SK-N-SH (cell line): ENCODE data around the gene CDK5. TPM values are rescaled to one million over a fixed set of nuclear protein-coding genes. Genes with fewer than 3 reads are reported as not detected.

Experiments used
- CTCF ChIA-PET: fragments of 300-600, 350-600 bp; formaldehyde crosslinking; extraction: SDS; loops from one replicate; lab custom pipeline; 2021; lab: Yijun Ruan, JAX
- POLR2A ChIA-PET: fragments of 350-600 bp; sonication (Branson Sonifier 250); formaldehyde crosslinking; extraction: SDS; loops from one replicate; lab custom pipeline; 2020; ENCODE audit warnings: antibody characterized with exemption, inconsistent platforms; lab: Yijun Ruan, JAX
- DNase-seq: peaks from one replicate; pipeline ENCODE4 v3.0.0; 2012
- H2AFZ ChIP-seq: fragments of 200-600 bp; sonication (generic); 2 replicates; pipeline ENCODE4 v1.8.1; 2016; ENCODE audit warnings: antibody characterized with exemption, mild to moderate bottlenecking, low read depth
- H3F3A ChIP-seq: fragments of 200-600 bp; sonication (generic); replicated peaks from 2 replicates; pipeline ENCODE3; 2016; ENCODE audit warnings: antibody characterized with exemption, mild to moderate bottlenecking; ENCODE audit not compliant: insufficient read depth
- H3K27ac ChIP-seq, 2 experiments: fragments of 200-500 bp in 1 of 2; fragments of 200-600 bp in 1 of 2; sonication (Bioruptor generic) in 1 of 2; sonication (generic), shearing (Covaris generic) in 1 of 2; 2 replicates each; pipeline versions ENCODE4 v1.5.1 to v1.6.1; 2014 to 2016; ENCODE audit warnings: low read depth in 2 of 2, inconsistent platforms in 1 of 2, low read length in 1 of 2, mild to moderate bottlenecking in 1 of 2, mixed read lengths in 1 of 2
- H3K27me3 ChIP-seq: fragments of 200-600 bp; sonication (generic), shearing (Covaris generic); 2 replicates; pipeline ENCODE4 v1.6.1; 2016; ENCODE audit warnings: mixed run types; ENCODE audit not compliant: insufficient read depth
- H3K36me3 ChIP-seq, 2 experiments: fragments of 200-500 bp in 1 of 2; fragments of 200-600 bp in 1 of 2; sonication (Bioruptor generic) in 1 of 2; sonication (generic) in 1 of 2; replicated peaks in 1 of 2; 2 replicates each; pipeline versions ENCODE3 to v1.5.1; 2014 to 2016; ENCODE audit warnings: low read length in 1 of 2, mild to moderate bottlenecking in 1 of 2; ENCODE audit not compliant: insufficient read depth in 2 of 2, control insufficient read depth in 1 of 2
- H3K4me1 ChIP-seq, 2 experiments: fragments of 200-500 bp in 1 of 2; fragments of 200-600 bp in 1 of 2; sonication (Bioruptor generic) in 1 of 2; sonication (generic), shearing (Covaris generic) in 1 of 2; 2 replicates each; pipeline versions ENCODE4 v1.5.1 to v1.6.1; 2014 to 2016; ENCODE audit warnings: low read depth in 1 of 2, low read length in 1 of 2, mixed run types in 1 of 2; ENCODE audit not compliant: insufficient read depth in 2 of 2, control insufficient read depth in 1 of 2
- H3K4me2 ChIP-seq: fragments of 200-600 bp; sonication (generic), shearing (Covaris generic); 2 replicates; pipeline ENCODE4 v1.6.1; 2017; ENCODE audit warnings: mixed run types
- H3K4me3 ChIP-seq, 2 experiments: fragments of 200-500 bp in 1 of 2; fragments of 200-600 bp in 1 of 2; sonication (Bioruptor generic) in 1 of 2; sonication (generic), shearing (Covaris generic) in 1 of 2; 2 replicates each; pipeline versions ENCODE4 v1.5.1 to v1.8.1; 2014 to 2016; ENCODE audit warnings: low read depth in 2 of 2, inconsistent platforms in 1 of 2, low read length in 1 of 2, mild to moderate bottlenecking in 1 of 2, mixed read lengths in 1 of 2, moderate library complexity in 1 of 2
- H3K79me2 ChIP-seq: fragments of 200-600 bp; sonication (generic); 2 replicates; pipeline ENCODE4 v1.8.1; 2017; ENCODE audit warnings: mild to moderate bottlenecking; ENCODE audit not compliant: insufficient read depth
- H3K9ac ChIP-seq: fragments of 200-600 bp; sonication (generic); 2 replicates; pipeline ENCODE4 v1.6.1; 2017; ENCODE audit warnings: mixed run types
- H3K9me2 ChIP-seq: fragments of 200-600 bp; sonication (generic); 2 replicates; pipeline ENCODE4 v1.6.1; 2017; ENCODE audit warnings: mixed run types
- H3K9me3 ChIP-seq: fragments of 200-600 bp; sonication (generic); 2 replicates; pipeline ENCODE4 v1.6.1; 2017; ENCODE audit warnings: mixed run types, mild to moderate bottlenecking, moderate library complexity
- H4K20me1 ChIP-seq: fragments of 200-600 bp; sonication (generic); 2 replicates; pipeline ENCODE4 v1.6.1; 2017; ENCODE audit warnings: mild to moderate bottlenecking, mixed run types; ENCODE audit not compliant: insufficient read depth
- ELF1 ChIP-seq: IDR thresholded peaks from 2 replicates; pipeline ENCODE4 v1.4.0; 2012
- FOSL2 ChIP-seq: IDR thresholded peaks from 2 replicates; pipeline ENCODE4 v1.4.0; 2012; ENCODE audit warnings: low read depth, mild to moderate bottlenecking, moderate library complexity, borderline replicate concordance
- NRF1 ChIP-seq: IDR thresholded peaks from 2 replicates; pipeline ENCODE4 v1.6.1; 2012; ENCODE audit warnings: low read depth, mild to moderate bottlenecking, low read length
- POLR2AphosphoS5 ChIP-seq: IDR thresholded peaks from 2 replicates; pipeline ENCODE4 v1.6.1; 2012; ENCODE audit warnings: low read depth, low read length
- RAD21 ChIP-seq: IDR thresholded peaks from 2 replicates; pipeline ENCODE4 v1.6.1; 2012; ENCODE audit warnings: mild to moderate bottlenecking, low read length
- RXRA ChIP-seq: IDR thresholded peaks from 2 replicates; pipeline ENCODE4 v1.4.0; 2012; ENCODE audit warnings: low read depth, mild to moderate bottlenecking, borderline replicate concordance
- SIN3A ChIP-seq: IDR thresholded peaks from 2 replicates; pipeline ENCODE4 v1.6.1; 2012; ENCODE audit warnings: low read depth, mild to moderate bottlenecking, low read length, moderate library complexity, borderline replicate concordance
- SMC3 ChIP-seq: IDR thresholded peaks from 2 replicates; pipeline ENCODE4 v1.6.1; 2012; ENCODE audit warnings: low read depth, low read length, improper control_type of control experiment
- TAF1 ChIP-seq: IDR thresholded peaks from 2 replicates; pipeline ENCODE4 v1.6.1; 2012; ENCODE audit warnings: low read depth, mild to moderate bottlenecking, low read length, moderate library complexity, borderline replicate concordance
- WGBS: methylation state at CpG from one replicate; pipeline ENCODE4 v1.1.6; 2017; ENCODE audit warnings: low lambda C conversion rate; 5-methylcytosine and 5-hydroxymethylcytosine counted together
- polyA plus RNA-seq, 3 experiments: library from polyadenylated mRNA; depleted of rRNA; stranded (reverse); fragments of >200 nt; gene quantifications; 2 replicates each; pipeline ENCODE4 v1.2.3, GENCODE V29; 2012
- TF ChIP-seq, protein P1 (sequence below): fragments of 200-600 bp; sonication (generic); IDR thresholded peaks from 2 replicates; pipeline ENCODE4 v1.6.1; 2017; ENCODE audit warnings: antibody characterized with exemption, mild to moderate bottlenecking, moderate library complexity
- TF ChIP-seq, protein P2 (sequence below): IDR thresholded peaks from 2 replicates; pipeline ENCODE4 v1.4.0; 2012; ENCODE audit warnings: low read depth
- TF ChIP-seq, protein P3 (sequence below): IDR thresholded peaks from 2 replicates; pipeline ENCODE4 v1.4.0; 2012; ENCODE audit warnings: low read depth, borderline replicate concordance
- TF ChIP-seq, protein P4 (sequence below): IDR thresholded peaks from 2 replicates; pipeline ENCODE4 v1.4.0; 2012; ENCODE audit warnings: low read depth, borderline replicate concordance
- TF ChIP-seq, protein P5 (sequence below): IDR thresholded peaks from 2 replicates; pipeline ENCODE4 v1.6.1; 2012; ENCODE audit warnings: mild to moderate bottlenecking, low read depth, low read length, moderate library complexity

CDK5 gene
- polyA plus RNA-seq, 1 of the 3 experiments (the other 2 are of a cell fraction), result 125 TPM

DNA sequence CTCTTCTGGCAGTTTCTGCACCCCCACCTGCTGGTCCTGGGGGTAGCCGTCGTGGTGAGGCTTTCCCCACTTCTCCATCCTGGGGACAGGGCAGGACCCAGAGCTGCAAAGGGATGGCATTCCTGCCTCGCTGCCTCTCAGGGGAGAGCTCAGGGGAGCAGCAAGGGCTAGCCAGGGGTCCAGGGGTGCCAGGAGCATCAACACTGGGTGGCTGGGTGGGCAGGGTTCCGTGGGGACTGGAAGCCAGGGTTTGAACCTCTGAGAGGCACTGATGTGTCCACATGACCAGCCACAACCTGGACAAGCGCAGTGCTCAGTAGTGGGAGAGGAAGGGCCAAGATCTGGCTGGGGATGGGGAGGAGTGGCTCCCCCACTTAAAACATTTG, 23.8 kb downstream of the CDK5 start:
- Histone ChIP-seq H3K27me3 (no peaks in the 10 kb centered on the region), H3K4me2 (no peak overlapping the region), H3K79me2 (peaks cover 42% of the 10 kb centered on the region), H3K9ac (no peak overlapping the region), H3F3A (peaks cover 16% of the 10 kb centered on the region), H2AFZ (no peak overlapping the region), H4K20me1 (no peaks in the 10 kb centered on the region), H3K9me2 (no peaks in the 10 kb centered on the region), H3K27ac (no peak overlapping the region), H3K4me3 (no peak overlapping the region), H3K36me3 (peaks cover 12 to 52% of the 10 kb centered on the region in 2 experiments), H3K9me3 (no peaks in the 10 kb centered on the region), H3K4me1 (peaks cover 7 to 22% of the 10 kb centered on the region in 2 experiments)
- no peak for TF ChIP-seq RXRA
- TF ChIP-seq SMC3, result no peak
- TF ChIP-seq ELF1, result no peak
- TF ChIP-seq NRF1, result no peak
- TF ChIP-seq, protein P1, sequence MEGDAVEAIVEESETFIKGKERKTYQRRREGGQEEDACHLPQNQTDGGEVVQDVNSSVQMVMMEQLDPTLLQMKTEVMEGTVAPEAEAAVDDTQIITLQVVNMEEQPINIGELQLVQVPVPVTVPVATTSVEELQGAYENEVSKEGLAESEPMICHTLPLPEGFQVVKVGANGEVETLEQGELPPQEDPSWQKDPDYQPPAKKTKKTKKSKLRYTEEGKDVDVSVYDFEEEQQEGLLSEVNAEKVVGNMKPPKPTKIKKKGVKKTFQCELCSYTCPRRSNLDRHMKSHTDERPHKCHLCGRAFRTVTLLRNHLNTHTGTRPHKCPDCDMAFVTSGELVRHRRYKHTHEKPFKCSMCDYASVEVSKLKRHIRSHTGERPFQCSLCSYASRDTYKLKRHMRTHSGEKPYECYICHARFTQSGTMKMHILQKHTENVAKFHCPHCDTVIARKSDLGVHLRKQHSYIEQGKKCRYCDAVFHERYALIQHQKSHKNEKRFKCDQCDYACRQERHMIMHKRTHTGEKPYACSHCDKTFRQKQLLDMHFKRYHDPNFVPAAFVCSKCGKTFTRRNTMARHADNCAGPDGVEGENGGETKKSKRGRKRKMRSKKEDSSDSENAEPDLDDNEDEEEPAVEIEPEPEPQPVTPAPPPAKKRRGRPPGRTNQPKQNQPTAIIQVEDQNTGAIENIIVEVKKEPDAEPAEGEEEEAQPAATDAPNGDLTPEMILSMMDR, result no peak
- TF ChIP-seq, protein P2, sequence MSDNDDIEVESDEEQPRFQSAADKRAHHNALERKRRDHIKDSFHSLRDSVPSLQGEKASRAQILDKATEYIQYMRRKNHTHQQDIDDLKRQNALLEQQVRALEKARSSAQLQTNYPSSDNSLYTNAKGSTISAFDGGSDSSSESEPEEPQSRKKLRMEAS, result no peak
- TF ChIP-seq, protein P3, sequence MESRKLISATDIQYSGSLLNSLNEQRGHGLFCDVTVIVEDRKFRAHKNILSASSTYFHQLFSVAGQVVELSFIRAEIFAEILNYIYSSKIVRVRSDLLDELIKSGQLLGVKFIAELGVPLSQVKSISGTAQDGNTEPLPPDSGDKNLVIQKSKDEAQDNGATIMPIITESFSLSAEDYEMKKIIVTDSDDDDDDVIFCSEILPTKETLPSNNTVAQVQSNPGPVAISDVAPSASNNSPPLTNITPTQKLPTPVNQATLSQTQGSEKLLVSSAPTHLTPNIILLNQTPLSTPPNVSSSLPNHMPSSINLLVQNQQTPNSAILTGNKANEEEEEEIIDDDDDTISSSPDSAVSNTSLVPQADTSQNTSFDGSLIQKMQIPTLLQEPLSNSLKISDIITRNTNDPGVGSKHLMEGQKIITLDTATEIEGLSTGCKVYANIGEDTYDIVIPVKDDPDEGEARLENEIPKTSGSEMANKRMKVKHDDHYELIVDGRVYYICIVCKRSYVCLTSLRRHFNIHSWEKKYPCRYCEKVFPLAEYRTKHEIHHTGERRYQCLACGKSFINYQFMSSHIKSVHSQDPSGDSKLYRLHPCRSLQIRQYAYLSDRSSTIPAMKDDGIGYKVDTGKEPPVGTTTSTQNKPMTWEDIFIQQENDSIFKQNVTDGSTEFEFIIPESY, result no peak
- TF ChIP-seq, protein P4, sequence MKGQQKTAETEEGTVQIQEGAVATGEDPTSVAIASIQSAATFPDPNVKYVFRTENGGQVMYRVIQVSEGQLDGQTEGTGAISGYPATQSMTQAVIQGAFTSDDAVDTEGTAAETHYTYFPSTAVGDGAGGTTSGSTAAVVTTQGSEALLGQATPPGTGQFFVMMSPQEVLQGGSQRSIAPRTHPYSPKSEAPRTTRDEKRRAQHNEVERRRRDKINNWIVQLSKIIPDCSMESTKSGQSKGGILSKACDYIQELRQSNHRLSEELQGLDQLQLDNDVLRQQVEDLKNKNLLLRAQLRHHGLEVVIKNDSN, result no peak
- TF ChIP-seq, protein P5, sequence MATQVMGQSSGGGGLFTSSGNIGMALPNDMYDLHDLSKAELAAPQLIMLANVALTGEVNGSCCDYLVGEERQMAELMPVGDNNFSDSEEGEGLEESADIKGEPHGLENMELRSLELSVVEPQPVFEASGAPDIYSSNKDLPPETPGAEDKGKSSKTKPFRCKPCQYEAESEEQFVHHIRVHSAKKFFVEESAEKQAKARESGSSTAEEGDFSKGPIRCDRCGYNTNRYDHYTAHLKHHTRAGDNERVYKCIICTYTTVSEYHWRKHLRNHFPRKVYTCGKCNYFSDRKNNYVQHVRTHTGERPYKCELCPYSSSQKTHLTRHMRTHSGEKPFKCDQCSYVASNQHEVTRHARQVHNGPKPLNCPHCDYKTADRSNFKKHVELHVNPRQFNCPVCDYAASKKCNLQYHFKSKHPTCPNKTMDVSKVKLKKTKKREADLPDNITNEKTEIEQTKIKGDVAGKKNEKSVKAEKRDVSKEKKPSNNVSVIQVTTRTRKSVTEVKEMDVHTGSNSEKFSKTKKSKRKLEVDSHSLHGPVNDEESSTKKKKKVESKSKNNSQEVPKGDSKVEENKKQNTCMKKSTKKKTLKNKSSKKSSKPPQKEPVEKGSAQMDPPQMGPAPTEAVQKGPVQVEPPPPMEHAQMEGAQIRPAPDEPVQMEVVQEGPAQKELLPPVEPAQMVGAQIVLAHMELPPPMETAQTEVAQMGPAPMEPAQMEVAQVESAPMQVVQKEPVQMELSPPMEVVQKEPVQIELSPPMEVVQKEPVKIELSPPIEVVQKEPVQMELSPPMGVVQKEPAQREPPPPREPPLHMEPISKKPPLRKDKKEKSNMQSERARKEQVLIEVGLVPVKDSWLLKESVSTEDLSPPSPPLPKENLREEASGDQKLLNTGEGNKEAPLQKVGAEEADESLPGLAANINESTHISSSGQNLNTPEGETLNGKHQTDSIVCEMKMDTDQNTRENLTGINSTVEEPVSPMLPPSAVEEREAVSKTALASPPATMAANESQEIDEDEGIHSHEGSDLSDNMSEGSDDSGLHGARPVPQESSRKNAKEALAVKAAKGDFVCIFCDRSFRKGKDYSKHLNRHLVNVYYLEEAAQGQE, result no peak
- no peak for TF ChIP-seq TAF1
- TF ChIP-seq RAD21, result no peak
- no peak for TF ChIP-seq POLR2AphosphoS5
- no peak for TF ChIP-seq SIN3A
- TF ChIP-seq FOSL2, result no peak
- CTCF ChIA-PET, result interaction anchor here (1.2 to 9.5 kb wide), 5 partner anchors 15 to 133 kb away, joined by 4 to 59 read pairs (median 6); no protein-coding TSS in a partner anchor
- no peak for DNase-seq
- POLR2A ChIA-PET, result interaction anchor here (1.3 kb wide), 1 partner anchor 11 kb away, joined by 3 read pairs; no protein-coding TSS in a partner anchor
- 95% methylated on average over 4 of the region's 5 CpGs for WGBS
